ENCODE results near the gene LRRC74B.
A peak's percentile ranks its signal among the peaks of the same experiment; 100 is the strongest.
"Not testable (repeated sequence)": the region's sequence is repeated elsewhere in the genome, so short reads cannot be mapped to it uniquely, and the experiment has no call there.

The LRRC74B gene

GRCh38 chr22:21077884-21078508 lies 32.2 kb downstream of the LRRC74B start:
- no peak for DNase-seq (ENCODE audit: low spot score)

- no peak for DNase-seq (ENCODE audit: low spot score)
Observed at GRCh38 chr22:21078916-21079315, 33.2 kb downstream of the LRRC74B start.

- no peak for DNase-seq (ENCODE audit: low spot score)
Observed at GRCh38 chr22:21079493-21079892, 33.7 kb downstream of the LRRC74B start.

GRCh38 chr22:21080435-21081137 lies 34.8 kb downstream of the LRRC74B start:
- no peak for DNase-seq (ENCODE audit: low spot score)

GRCh38 chr22:21082248-21082647 lies 36.5 kb downstream of the LRRC74B start:
- DNase-seq (ENCODE audit: low spot score): no peak

GRCh38 chr22:21087119-21087518 lies 41.4 kb downstream of the LRRC74B start:
- no peak for DNase-seq (ENCODE audit: low spot score)

- not testable (repeated sequence) for DNase-seq (ENCODE audit: low spot score)
Observed at GRCh38 chr22:21087926-21088325, 42.2 kb downstream of the LRRC74B start.

GRCh38 chr22:21091220-21091619 lies 45.5 kb downstream of the LRRC74B start:
- DNase-seq (ENCODE audit: low spot score): not testable (repeated sequence)

GRCh38 chr22:21092797-21093554 lies 47.2 kb downstream of the LRRC74B start:
- no peak for DNase-seq (ENCODE audit: low spot score)

GRCh38 chr22:21093555-21094137 lies 47.9 kb downstream of the LRRC74B start:
- not testable (repeated sequence) for DNase-seq (ENCODE audit: low spot score)

- no peak for DNase-seq (ENCODE audit: low spot score)
Observed at GRCh38 chr22:21094911-21095772, 49.4 kb downstream of the LRRC74B start.

GRCh38 chr22:21095773-21096107 lies 50.0 kb downstream of the LRRC74B start:
- DNase-seq (ENCODE audit: low spot score): no peak

GRCh38 chr22:21096878-21097277 lies 51.1 kb downstream of the LRRC74B start:
- not testable (repeated sequence) for DNase-seq (ENCODE audit: low spot score)

- no peak for DNase-seq (ENCODE audit: low spot score)
Observed at GRCh38 chr22:21098099-21098671, 52.4 kb downstream of the LRRC74B start.

- no peak for DNase-seq (ENCODE audit: low spot score)
Observed at GRCh38 chr22:21099578-21099977, 53.8 kb downstream of the LRRC74B start.

- no peak for DNase-seq (ENCODE audit: low spot score)
Observed at GRCh38 chr22:21100149-21101032, 54.6 kb downstream of the LRRC74B start.

GRCh38 chr22:21101877-21102638 lies 56.3 kb downstream of the LRRC74B start:
- DNase-seq (ENCODE audit: low spot score): no peak

GRCh38 chr22:21102659-21103267 lies 57.0 kb downstream of the LRRC74B start:
- DNase-seq (ENCODE audit: low spot score): peak; percentile 52

GRCh38 chr22:21103633-21104032 lies 57.9 kb downstream of the LRRC74B start:
- no peak for DNase-seq (ENCODE audit: low spot score)

Data from hematopoietic multipotent progenitor cell treated with erythropoietin and hydrocortisone succinate and interleukin-3 and kit ligand, for 17 days (in vitro differentiated cells).